ENCODE data around the gene NUP62.
"Not testable (repeated sequence)": the region's sequence is repeated elsewhere in the genome, so short reads cannot be mapped to it uniquely, and the experiment has no call there.

The NUP62 gene

GRCh38 chr19:49925486-49925885 lies 3.8 kb downstream of the NUP62 start:
- DNase-seq (no peak), ATAC-seq (no peak)

- ATAC-seq, DNase-seq: not testable (repeated sequence)
Observed at GRCh38 chr19:49924881-49925210, 4.5 kb downstream of the NUP62 start.

- DNase-seq (no peak), ATAC-seq (no peak)
Observed at GRCh38 chr19:49924004-49924880, 5.1 kb downstream of the NUP62 start.

- ATAC-seq, result no peak
- DNase-seq, result no peak
Observed at GRCh38 chr19:49923055-49924003, 6.0 kb downstream of the NUP62 start.

GRCh38 chr19:49921871-49922795 lies 7.2 kb downstream of the NUP62 start:
- no peak for DNase-seq
- peak; percentile 44 for ATAC-seq

- peak; percentile 16 for ATAC-seq
Observed at GRCh38 chr19:49920624-49921363, 8.5 kb downstream of the NUP62 start.

GRCh38 chr19:49918089-49918488 lies 11.2 kb downstream of the NUP62 start:
- DNase-seq, result no peak
- ATAC-seq, result no peak

More at GRCh38 chr19:49920624-49921363, 8.5 kb downstream of the NUP62 start:
- DNase-seq, result no peak

GRCh38 chr19:49916839-49917733 lies 12.2 kb downstream of the NUP62 start:
- ATAC-seq, result no peak

GRCh38 chr19:49915271-49915670 lies 14.0 kb downstream of the NUP62 start:
- DNase-seq (no peak), ATAC-seq (no peak)

More at GRCh38 chr19:49916839-49917733, 12.2 kb downstream of the NUP62 start:
- no peak for DNase-seq

- ATAC-seq, result no peak
- no peak for DNase-seq
Observed at GRCh38 chr19:49913720-49914119, 15.6 kb downstream of the NUP62 start.

- ATAC-seq (no peak), DNase-seq (no peak)
Observed at GRCh38 chr19:49912965-49913685, 16.2 kb downstream of the NUP62 start.

GRCh38 chr19:49911381-49912145 lies 17.7 kb downstream of the NUP62 start:
- DNase-seq, result peak; percentile 39
- peak; percentile 75 for ATAC-seq

- ATAC-seq (no peak), DNase-seq (no peak)
Observed at GRCh38 chr19:49910179-49910578, 19.1 kb downstream of the NUP62 start.

- ATAC-seq, result no peak
- no peak for DNase-seq
Observed at GRCh38 chr19:49908480-49909420, 20.6 kb downstream of the NUP62 start.

GRCh38 chr19:49907745-49908446 lies 21.4 kb downstream of the NUP62 start:
- DNase-seq, result no peak
- peak; percentile 11 for ATAC-seq

- DNase-seq, result no peak
- ATAC-seq, result no peak
Observed at GRCh38 chr19:49906879-49907564, 22.3 kb downstream of the NUP62 start.
